HG03064 (cell line): ENCODE results near the gene TSPAN12.
A peak's percentile ranks its signal among the peaks of the same experiment; 100 is the strongest.
"Not testable (repeated sequence)": the region's sequence is repeated elsewhere in the genome, so short reads cannot be mapped to it uniquely, and the experiment has no call there.

Source experiments
- ATAC-seq: cut with Tn5 transposase; IDR thresholded peaks from one replicate; pipeline ENCODE4 v1.9.1; 2021; ENCODE audit warnings: low read depth; ENCODE audit not compliant: unreplicated experiment

The TSPAN12 gene

DNA sequence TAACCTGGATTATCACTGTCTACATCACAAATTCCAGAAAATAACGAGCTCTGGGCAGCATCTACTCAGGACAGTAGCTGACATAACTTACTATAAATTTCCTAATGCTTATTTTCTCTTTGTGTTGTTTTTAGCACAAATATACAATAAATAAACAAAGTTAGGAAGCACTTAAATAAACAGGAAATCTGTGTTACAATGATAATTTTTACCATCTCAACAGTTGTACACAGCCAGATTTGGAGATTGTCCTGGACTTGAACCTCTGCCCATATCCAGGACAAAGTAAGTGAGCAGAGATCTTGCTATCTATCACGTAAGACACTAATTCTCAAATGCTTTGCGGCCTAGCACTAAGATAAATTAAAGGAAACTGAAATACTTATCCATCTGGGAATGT lies 48.7 kb downstream of the TSPAN12 start:
- ATAC-seq = no peak

DNA sequence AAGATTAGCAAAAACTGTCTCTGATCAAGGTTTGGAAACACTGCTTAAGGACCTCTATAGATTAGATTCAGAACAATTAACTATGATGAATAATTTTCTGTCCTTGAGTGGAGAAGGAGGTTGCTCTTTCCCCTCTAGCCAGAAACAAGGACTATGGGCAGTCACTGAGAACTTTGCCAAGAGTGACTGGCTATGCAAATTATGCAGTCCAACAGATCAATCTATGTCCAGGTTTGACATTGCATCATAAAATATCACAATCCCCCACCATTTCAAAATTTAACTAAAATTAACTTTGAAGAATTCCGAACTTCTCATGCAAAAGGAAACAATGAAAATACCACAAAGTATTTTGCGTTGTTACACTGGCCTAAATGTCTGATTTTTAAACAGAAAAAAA lies 50.6 kb downstream of the TSPAN12 start:
- no peak for ATAC-seq

DNA sequence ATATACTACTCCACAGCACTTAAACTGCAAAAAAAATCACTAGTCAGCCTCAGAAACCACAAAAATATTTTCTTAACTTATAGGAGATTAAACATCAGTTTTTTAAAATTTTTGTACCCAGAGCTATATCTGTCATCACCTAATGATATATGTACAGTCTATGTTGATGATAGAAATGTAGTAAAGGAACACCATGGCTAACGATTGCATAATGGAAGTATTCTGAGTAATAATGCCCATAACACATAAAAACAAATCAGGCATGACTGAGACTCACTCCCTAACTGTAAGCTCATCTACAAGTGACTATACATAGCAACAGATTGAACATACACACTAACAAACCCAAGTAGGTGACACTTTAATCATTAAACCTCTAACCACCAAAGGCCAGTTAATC lies 51.3 kb downstream of the TSPAN12 start:
- no peak for ATAC-seq

DNA sequence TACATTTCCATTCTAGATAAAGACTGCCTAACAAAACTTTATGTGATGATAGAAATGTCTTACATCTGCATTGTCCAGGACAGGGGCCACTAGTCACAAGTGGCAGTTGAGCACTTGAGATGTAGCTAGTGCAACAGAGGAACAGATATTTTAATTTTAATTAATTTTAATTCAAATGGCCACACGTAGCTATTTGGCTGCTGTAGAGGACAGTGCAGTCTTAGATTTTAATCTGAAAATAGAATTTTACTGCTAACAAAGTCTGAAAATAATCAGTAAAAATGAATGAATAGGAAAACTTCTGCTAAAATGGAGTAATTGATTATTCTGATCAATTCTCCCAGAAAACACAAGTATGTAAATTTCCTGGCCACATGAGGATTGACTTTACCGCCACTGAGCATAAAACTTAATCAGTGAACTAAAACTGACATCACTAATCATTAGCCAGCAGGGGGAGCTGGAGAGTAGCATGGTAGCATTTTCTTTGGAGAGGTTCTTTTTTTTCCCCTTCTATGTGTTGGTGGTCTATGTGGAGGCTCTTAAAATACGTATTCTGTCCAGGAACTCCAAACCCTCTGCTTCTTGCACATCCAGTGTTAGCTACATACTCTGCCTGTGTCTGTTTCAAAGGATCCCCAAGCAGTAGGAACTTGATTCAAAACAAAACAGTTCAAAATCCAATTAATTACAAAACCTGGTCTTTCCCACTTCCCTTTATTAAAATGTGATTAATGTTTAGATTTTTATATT lies 52.1 kb downstream of the TSPAN12 start:
- peak; percentile 74 for ATAC-seq

DNA sequence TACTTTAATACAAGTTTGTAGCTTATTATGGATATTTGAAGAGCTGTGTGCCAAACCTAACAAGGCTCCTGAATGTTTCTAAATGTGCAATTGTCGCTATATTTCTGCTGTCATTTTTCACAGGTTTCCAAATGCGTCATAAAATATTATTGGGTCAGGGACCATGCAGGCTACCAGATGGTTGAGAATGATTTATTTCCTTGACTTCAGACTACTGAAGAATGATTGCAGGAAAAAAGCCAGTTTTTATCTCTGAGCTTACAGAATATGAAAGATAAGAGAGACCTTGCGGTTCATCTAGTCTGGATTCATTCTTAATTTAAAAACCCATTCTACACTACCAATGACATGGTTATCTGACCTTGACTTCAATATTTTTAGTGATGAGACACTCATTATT lies 55.2 kb downstream of the TSPAN12 start:
- no peak for ATAC-seq

DNA sequence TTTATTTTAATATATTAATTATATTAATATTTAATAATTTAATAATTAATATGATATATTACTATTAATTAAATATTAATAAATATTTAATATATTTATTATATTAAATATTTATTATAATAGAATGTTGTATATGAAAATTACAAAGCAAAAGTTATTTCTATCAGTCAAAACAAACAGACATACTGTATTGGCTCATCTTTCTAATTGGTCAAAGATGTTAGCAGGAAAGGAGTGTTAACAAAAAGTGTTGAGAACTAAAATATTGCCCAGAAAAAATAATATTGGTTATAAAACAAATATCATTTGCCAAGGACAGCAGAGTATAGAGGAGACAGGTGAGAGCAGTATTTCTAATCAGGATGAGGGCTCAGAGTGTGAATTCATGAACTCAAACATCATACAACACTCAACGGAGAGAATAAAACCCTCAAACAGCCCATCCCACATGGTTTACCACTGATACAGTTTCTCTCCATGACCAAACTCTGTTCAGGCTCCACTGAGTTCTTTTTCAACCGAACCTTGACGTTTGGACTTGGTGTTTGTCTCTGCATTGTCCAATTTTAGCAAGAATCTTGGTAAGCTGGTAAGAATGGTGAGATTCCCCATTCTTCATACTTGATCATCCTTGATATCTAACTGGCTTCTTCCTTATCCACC lies 58.0 kb downstream of the TSPAN12 start:
- no peak for ATAC-seq

DNA sequence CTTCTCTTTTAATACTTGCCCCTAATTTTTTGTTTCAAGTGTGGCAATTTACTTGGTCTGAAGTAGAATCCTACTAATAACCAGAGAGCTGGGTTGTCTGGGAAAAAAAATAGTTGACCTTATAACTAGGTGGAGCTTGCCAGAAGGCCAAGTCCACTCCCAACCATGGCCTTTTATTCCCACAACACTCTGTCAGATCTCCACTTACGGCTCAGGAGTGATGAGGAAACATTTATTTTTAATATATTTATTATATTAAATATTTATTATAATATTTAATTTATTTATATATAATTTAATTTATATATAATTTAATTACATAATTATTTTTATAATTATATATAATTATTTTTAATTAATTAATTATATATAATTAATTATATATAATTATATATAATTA lies 58.8 kb downstream of the TSPAN12 start:
- no peak for ATAC-seq

DNA sequence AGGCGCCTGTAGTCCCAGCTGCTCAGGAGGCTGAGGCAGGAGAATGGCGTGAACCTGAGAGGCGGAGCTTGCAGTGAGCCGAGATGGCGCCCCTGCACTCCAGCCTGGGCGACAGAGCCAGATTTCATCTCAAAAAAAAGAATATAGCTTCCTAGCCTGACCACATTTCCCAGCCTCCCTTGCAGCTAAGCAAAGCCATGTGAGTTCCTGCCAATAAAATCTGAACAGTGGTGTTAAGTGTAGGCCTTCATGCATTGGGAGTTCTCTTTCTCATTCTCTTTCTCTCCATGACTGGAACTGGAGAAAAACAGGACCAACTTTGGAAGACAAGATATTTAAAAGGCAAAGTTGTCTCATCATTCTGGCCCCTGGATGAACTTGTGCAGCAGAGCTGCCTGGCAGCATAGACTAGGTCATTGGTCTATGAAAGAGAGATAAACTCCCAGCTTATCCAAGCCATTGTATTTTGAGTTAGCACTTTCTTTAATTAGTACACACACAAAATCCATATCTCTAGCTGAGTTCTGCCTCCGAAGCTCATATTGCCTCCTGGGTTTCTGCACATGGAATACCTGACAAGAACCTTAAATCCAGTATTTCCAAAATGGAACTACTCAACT lies 60.8 kb downstream of the TSPAN12 start:
- no peak for ATAC-seq

DNA sequence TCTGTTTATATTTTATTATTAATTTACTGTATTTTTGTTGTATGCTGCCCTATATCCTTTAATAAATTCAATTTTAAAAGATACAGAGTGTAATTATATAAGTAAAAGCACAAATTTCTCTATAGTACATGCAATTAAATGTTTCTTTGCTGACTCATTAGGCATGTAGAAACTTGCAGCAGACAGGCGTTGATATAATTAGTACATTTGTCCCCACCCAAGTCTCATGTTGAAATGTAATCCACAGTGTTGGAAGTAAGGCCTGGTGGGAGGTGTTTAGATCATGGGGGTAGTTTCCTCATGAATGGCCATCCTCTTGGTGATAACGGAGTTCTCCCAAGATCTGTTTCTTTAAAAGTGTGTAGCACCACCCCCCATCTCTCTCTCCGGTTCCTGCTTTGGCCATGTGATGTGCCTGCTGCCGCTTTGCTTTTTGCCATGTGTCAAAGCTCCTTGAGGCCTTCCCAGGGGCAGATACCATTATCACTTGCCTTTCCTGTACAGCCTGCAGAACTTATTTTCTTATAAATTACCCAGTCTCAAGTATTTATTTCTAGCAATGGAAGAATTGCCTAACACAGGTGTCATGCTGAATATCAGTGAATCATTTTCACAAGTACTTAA lies 63.7 kb downstream of the TSPAN12 start:
- ATAC-seq = no peak

DNA sequence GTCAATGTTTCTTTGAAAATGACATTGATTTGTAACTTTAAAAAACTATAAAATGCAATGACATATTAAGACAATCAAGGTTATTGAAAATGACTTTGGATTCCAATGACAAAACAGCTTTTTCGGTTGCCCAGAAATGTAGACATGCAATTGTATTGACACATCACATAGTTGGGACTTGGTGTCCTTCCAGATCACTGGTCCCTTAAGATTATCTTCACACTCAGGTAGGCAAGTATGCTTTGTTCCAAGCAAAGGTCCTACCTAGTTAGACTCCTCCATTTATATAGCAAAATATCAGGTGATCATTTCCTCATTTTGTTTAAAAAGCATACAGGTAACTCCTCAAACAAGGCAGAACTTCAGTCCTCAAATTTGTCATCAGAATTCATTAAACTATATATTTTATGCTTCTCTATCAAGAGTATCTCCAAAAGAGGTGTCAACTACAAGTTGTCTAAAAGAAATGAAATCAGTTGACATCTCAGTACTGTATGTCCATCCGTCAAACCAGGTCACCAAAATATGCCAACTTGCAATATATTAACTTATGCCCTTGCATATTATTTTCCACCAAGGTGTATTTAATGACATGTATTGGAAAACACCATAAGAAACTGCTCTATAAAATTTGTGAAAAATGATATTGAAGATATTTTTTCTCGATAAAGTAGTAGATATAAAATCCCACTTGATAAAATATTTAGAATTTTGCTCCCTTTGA lies 64.6 kb downstream of the TSPAN12 start:
- no peak for ATAC-seq

DNA sequence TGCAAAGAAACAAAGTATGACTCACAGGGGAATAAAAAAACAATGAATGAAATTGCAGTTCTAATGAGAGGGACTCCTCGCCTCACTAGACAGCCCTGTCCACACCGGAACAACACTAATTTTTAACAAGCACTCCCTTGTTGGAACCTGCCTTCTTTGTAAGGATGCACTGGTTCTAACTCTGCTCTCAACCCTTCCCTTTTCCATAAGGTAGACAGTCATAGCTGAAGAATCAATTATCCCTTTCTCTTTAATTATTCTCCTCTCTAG lies 65.1 kb downstream of the TSPAN12 start:
- no peak for ATAC-seq

DNA sequence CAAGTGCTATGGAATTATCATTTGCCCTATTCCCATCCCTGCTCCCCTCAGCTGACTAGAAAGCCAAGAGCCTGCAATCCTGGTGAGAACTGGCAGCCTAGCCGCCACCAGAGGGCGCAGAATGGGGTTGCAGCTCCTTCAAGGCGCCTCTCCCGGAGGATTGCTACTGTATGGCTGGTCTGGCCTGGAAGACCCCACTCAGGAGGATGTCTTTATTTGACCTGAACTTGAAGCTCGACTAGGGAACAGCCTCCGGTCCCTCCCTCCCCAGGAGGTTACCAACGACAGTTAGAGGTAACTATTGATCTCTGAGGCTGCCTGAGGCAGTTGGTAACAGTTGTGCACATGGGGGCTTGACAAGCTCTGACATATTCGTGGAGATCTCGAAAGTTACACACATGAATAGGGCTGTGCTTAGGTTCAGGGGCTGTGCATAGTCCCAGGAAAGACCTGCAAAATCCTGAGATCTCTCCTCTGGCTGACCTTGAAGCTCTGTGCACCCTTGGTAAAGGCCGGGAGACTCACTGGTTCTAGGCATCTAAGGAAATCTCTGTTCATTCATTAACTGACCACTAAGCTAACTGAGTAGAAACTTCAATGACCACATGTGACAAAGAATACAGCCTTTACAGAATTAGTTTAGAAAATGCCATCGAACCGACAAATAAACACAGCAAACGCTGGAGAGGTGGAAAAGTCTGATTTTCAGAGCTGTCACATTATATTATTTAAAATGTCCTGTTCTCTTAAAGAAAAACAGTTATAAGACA lies 65.7 kb downstream of the TSPAN12 start:
- ATAC-seq = peak; percentile 87

DNA sequence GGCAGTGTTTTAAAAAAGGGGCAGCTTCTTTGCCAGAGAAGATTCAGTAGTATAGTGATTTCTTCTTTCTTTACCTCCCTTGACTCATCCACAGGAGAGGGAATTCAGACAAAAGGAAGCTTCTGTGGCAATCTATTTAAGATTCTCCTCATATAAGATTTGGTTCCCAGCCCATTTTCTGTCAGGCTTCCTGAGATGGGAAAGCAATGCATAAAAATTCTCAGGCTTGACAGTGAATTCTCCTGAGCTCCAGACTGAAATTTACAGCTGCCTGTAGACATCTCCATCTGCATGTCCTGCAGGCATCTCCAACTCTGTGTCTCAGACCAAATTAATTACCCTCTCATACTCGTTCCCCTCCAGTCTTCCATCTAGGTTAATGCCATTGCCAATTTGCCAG lies 72.8 kb downstream of the TSPAN12 start:
- ATAC-seq = no peak

DNA sequence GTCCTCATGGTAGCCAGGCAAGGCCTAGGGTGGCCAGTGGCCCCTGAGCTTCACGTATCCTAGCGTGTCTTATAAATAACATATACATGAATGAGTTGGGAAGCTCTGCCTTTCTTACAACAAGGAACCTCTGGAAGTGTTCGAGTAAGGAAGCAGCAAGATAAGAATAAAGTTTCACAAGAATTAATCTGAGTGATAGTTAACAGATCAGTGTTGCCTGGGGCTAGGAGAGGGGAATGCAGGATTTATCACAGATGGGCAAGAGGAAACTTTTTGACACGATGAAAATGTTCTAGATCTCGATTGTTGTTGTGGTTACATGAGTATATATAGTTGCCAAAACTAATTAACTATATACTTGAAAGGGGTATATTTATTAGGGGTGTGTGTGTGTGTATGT lies 74.2 kb downstream of the TSPAN12 start:
- ATAC-seq = no peak

DNA sequence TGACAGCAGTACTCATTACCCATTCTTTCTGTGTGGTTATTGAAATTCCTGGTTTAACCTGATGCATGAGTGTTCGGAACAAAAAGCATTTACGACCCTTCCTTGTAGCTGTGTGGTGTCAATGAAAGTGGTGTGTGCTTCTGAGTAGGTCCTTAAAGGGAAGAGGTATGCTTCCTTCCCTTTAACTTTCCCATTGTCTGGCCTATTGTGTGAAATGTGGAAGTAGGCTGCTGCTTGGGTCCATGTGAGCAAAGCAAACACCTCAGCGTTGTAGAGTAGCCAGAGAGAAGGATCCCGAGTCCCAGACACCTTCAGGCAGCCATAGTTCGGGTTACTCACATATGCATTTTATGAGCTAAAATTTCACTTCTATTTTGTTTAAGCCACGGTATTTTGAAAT lies 74.7 kb downstream of the TSPAN12 start:
- no peak for ATAC-seq

DNA sequence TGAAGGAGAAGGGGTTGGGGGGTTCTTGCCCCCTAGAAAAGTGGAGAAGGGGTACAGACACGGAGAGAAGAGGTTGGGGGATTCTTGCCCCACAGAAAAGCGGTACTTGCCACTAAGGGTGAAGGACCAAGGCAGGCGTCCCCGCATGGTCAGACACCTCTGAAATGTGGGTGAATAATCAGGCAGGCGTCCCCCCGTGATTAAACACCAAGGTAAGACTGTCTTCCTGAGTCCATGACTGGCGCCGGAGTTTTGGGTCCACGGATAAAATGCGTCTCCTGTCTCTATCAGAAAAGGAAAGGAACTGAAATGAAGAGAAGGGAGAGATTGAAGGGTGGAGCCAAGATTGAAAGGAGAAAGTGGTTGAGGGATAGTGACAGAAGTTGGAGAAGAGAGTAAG lies 76.0 kb downstream of the TSPAN12 start:
- ATAC-seq = not testable (repeated sequence)

DNA sequence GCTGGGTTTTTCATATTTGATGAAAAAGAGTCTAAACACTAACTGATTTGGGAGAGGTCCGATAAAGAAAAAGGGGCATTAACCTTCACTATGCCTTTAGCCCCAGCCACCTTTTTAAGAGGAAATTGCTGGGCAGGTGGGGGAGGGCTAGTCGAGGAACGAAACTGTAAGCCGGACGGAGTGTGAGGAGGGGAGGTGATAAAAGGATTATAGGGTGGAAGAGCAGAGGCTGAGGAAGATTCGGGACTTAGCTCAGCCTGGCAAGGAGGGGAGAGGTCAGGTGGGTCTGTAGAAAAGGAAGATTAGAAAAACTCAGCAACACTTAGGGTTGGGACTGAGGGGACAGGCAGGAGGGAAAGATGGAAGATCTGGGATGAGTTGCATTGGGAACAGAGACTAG lies 77.0 kb downstream of the TSPAN12 start:
- ATAC-seq = no peak

DNA sequence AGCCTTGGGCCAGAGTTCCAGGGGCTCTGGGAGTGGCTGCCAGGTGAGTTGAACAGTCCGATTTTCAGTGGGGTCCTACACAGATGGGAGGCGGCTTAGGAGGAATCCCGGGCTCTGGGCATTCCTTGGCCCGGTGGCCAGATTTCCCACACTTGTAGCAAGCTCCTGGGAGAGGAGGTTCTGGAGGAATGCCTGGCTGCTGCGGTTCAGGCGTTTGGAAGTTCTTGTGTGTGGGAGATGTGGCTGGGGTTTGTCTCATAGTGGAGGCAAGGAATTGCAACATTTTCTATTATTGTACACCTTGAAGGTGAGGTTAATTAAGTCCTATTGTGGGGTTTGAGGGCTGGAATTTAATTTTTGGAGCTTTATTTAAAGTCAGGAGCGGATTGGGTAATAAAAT lies 77.5 kb downstream of the TSPAN12 start:
- ATAC-seq = not testable (repeated sequence)

DNA sequence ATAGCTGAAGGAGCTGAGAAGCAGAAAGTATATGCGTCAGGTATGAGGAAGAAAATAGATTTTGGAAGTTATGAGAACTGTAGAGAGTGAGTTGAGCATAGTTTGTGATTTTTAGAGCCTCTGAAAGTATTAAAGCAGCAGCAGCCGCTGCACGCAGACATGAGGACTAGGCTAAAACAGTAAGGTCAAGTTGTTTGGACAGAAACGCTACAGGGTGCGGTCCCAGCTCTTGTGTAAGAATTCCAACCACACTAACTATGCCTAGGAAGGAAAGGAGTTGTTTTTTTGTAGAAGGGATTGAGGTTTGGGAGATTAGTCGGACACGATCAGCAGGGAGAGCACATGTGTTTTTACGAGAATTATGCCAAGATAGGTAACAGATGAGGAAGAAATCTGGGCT lies 78.9 kb downstream of the TSPAN12 start:
- not testable (repeated sequence) for ATAC-seq

DNA sequence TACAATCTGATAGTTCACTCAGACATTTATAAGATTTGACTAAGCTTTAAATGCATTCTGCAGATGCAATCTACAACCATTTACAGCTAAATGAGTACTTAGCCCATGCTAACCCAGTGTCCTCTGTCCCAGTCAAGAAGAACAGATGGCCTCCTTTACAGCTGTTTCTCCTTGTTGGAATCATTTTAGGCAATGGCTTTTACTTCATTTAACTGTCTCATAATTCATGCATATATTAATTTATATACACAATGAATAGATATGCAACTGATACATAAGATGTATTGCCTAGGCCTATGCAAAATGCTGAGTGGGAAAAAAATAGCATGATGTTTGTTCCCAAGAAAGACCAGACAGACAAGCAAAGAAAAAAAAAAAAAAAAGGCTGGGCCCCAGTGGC lies 82.2 kb downstream of the TSPAN12 start:
- no peak for ATAC-seq
